Measurements from ENCODE around the gene PRR18. TPM values are rescaled to one million over a fixed set of nuclear protein-coding genes. Genes with fewer than 3 reads are reported as not detected.

Gene PRR18
- total and polyA plus RNA-seq, 9 of the 15 experiments (the other 6 are each of a cell fraction or from before 2014, with no cell fraction given): not detected

DNA sequence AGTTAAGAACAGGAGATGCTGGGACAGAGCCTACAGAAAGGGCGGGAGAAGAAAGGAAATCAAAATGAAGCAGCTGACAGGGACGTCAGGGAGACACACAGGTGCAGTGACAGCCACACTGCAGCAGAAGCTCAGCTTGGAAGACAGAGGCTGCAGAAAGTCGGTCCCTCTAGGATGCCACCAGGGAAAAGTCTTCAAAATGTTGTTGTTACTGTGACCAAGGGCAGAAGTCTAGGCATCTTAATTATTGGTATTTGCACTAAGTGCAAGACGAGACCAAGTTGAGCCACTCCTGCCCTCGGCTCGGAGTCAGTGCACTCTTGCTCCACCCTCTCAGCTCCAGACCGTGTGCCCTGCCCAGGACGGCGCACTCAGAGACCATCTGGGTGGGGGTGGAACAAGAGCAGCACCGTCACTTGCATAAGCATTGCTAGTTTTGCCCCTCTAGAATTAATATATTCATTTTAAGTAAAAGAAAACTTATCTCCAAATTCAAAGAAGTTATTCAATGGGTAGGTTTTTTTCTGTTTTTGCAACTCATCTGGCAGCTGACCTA is 2.6 kb downstream of the PRR18 start:
- ATAC-seq: no peak
- no peaks in the 10 kb centered on the region for H3K79me2 ChIP-seq (ENCODE audit: control insufficient read depth, insufficient read depth, low read length)
- TF ChIP-seq HDGF (IDR thresholded peaks at IDR 0.05): no peak
- no peaks in the 10 kb centered on the region for H3K9me3 ChIP-seq (replicated peaks; ENCODE audit: control insufficient read depth, insufficient read depth, low read depth, low read length)
- WGBS (ENCODE audit: insufficient coverage, low coverage, missing lambda C conversion rate): 2% methylated on average over 10 of the region's 10 CpGs
- H3K4me3 ChIP-seq: no peak overlapping the region
- H3K4me2 ChIP-seq (ENCODE audit: insufficient read depth, low read length): no peak overlapping the region
- no peak overlapping the region for H2AFZ ChIP-seq (ENCODE audit: low read depth, low read length)
- DNase-seq (ENCODE audit: extremely low read depth in 1 of 4, low spot score in 3 of 4): no peak
- in situ Hi-C loops (cut with MboI) (no loop called here), intact Hi-C loops (cut with micrococcal nuclease) (no loop called here)
- H3K27me3 ChIP-seq (ENCODE audit: control insufficient read depth in 2 of 2, insufficient read depth in 2 of 2, low read length in 2 of 2): peaks cover 42 to 63% of the 10 kb centered on the region in 2 experiments
- H4K20me1 ChIP-seq (replicated peaks; ENCODE audit: control insufficient read depth, insufficient read depth, low read length): no peaks in the 10 kb centered on the region
- ChIA-PET CTCF (ENCODE audit: low intra/inter-chr PET ratio) (no interaction called here), POLR2A (interaction anchor here (0.5 to 0.6 kb wide), 2 partner anchors 24 to 111 kb away, joined by 3 read pairs; no protein-coding TSS in a partner anchor)
- H3K4me1 ChIP-seq (replicated peaks in 1 of 2; ENCODE audit: control insufficient read depth in 2 of 2, insufficient read depth in 2 of 2, low read length in 2 of 2): peaks cover 0 to 8% of the 10 kb centered on the region in 2 experiments; a peak in 2 of 5 replicates
- no peaks in the 10 kb centered on the region for H3K36me3 ChIP-seq (ENCODE audit: control insufficient read depth, insufficient read depth, low read length)
- FAIRE-seq: no peak
- H3K9ac ChIP-seq (ENCODE audit: insufficient read depth in 1 of 2, low read depth in 2 of 2, low read length in 2 of 2): no peak overlapping the region
- BruUV-seq (replicated peaks): no TSS peak
- H3K27ac ChIP-seq (ENCODE audit: extremely low read depth, low read depth, low read length): no peak overlapping the region
- no peaks in the 10 kb centered on the region for H3K9me1 ChIP-seq (ENCODE audit: control insufficient read depth, insufficient read depth, low read length)

GRCh38 chr6:166304106-166304505 is 4.1 kb downstream of the PRR18 start:
- H3K4me3 ChIP-seq: no peak overlapping the region
- no peak overlapping the region for H3K27ac ChIP-seq (ENCODE audit: extremely low read depth, low read depth, low read length)
- no peaks in the 10 kb centered on the region for H3K9me1 ChIP-seq (ENCODE audit: control insufficient read depth, insufficient read depth, low read length)
- no peak for FAIRE-seq
- H3K4me2 ChIP-seq (ENCODE audit: insufficient read depth, low read length): no peak overlapping the region
- 0% methylated on average over 3 of the region's 3 CpGs for WGBS (ENCODE audit: insufficient coverage, low coverage, missing lambda C conversion rate)
- in situ Hi-C loops (cut with MboI) (no loop called here), intact Hi-C loops (cut with micrococcal nuclease) (no loop called here)
- H3K36me3 ChIP-seq (ENCODE audit: control insufficient read depth, insufficient read depth, low read length): no peaks in the 10 kb centered on the region
- H3K79me2 ChIP-seq (ENCODE audit: control insufficient read depth, insufficient read depth, low read length): no peaks in the 10 kb centered on the region
- ChIA-PET POLR2A (no interaction called here), CTCF (ENCODE audit: low intra/inter-chr PET ratio) (no interaction called here)
- H4K20me1 ChIP-seq (replicated peaks; ENCODE audit: control insufficient read depth, insufficient read depth, low read length): no peaks in the 10 kb centered on the region
- H3K9ac ChIP-seq (ENCODE audit: insufficient read depth in 1 of 2, low read depth in 2 of 2, low read length in 2 of 2): no peak overlapping the region
- H2AFZ ChIP-seq (ENCODE audit: low read depth, low read length): no peak overlapping the region
- DNase-seq (ENCODE audit: extremely low read depth in 1 of 4, low spot score in 3 of 4): no peak
- BruUV-seq (replicated peaks): no TSS peak
- H3K9me3 ChIP-seq (replicated peaks; ENCODE audit: control insufficient read depth, insufficient read depth, low read depth, low read length): no peaks in the 10 kb centered on the region
- H3K4me1 ChIP-seq (replicated peaks in 1 of 2; ENCODE audit: control insufficient read depth in 2 of 2, insufficient read depth in 2 of 2, low read length in 2 of 2): peaks cover 0 to 8% of the 10 kb centered on the region in 2 experiments; a peak in 1 of 5 replicates
- peaks cover 42 to 60% of the 10 kb centered on the region in 2 experiments for H3K27me3 ChIP-seq (ENCODE audit: control insufficient read depth in 2 of 2, insufficient read depth in 2 of 2, low read length in 2 of 2)
- peak; percentile 42; the same call in 2 of the 3 replicates for ATAC-seq
- no peak for TF ChIP-seq ATF3 (IDR thresholded peaks at IDR 0.05)
- no peak for TF ChIP-seq ATF3 (CRISPR knock-in tag; conservative IDR thresholded peaks at IDR 0.05)
- TF ChIP-seq ZC3H4 (CRISPR knock-in tag; IDR thresholded peaks at IDR 0.05; ENCODE audit: borderline replicate concordance): no peak
- TF ChIP-seq, protein P1, sequence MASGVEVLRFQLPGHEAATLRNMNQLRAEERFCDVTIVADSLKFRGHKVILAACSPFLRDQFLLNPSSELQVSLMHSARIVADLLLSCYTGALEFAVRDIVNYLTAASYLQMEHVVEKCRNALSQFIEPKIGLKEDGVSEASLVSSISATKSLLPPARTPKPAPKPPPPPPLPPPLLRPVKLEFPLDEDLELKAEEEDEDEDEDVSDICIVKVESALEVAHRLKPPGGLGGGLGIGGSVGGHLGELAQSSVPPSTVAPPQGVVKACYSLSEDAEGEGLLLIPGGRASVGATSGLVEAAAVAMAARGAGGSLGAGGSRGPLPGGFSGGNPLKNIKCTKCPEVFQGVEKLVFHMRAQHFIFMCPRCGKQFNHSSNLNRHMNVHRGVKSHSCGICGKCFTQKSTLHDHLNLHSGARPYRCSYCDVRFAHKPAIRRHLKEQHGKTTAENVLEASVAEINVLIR (CRISPR knock-in tag; IDR thresholded peaks at IDR 0.05): no peak
- no peak for TF ChIP-seq ZFP36 (IDR thresholded peaks at IDR 0.05; ENCODE audit: low read depth, low read length, partially characterized antibody)
- TF ChIP-seq PBX2 (CRISPR knock-in tag; IDR thresholded peaks at IDR 0.05; ENCODE audit: low read depth): no peak
- no peak for TF ChIP-seq PBX2 (tag; conservative IDR thresholded peaks at IDR 0.05; ENCODE audit: low read depth)
- TF ChIP-seq, protein P2, sequence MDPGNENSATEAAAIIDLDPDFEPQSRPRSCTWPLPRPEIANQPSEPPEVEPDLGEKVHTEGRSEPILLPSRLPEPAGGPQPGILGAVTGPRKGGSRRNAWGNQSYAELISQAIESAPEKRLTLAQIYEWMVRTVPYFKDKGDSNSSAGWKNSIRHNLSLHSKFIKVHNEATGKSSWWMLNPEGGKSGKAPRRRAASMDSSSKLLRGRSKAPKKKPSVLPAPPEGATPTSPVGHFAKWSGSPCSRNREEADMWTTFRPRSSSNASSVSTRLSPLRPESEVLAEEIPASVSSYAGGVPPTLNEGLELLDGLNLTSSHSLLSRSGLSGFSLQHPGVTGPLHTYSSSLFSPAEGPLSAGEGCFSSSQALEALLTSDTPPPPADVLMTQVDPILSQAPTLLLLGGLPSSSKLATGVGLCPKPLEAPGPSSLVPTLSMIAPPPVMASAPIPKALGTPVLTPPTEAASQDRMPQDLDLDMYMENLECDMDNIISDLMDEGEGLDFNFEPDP (CRISPR knock-in tag; IDR thresholded peaks at IDR 0.05): no peak

All from K562 (cell line).